ENCODE results near the gene ALCAM. TPM values are rescaled to one million over a fixed set of nuclear protein-coding genes. Genes with fewer than 3 reads are reported as not detected.

The ALCAM gene
- total RNA-seq, 1 donor from 2014 or later, result 12.7 TPM

DNA sequence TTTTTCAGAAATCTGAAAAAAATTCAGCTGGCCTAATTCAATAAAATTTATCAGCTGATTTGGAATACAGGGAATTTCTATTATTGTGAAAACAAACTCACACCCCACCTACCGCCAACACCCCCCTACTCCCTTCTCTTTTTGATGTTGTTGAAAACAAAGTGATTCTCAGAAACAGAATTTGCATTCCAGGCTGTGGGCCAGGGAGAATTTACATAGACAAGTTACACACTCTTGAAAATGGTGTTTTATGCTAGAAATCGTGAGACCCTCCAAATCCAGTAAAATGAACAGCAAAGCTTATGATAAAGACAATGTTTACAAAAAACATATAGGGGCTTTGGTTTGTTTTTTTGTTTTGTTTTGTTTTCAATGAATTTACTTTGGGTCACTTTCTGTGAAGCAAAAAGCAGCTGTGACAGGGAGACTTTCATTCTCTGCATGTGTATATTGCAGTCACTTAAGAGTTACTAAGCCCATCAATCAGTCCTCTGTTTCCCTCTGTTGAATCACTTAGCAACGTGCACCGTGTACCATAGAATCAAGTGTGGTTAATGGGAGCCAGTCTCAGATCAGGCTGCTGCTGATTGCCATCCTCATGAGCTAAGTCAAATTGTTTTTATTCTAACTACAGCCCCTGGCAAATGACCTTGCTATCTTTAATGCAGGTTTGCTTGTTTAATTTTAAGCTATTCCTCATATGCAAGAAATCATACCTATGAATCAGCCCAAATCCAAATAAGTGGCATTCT lies 159.8 kb downstream of the ALCAM start:
- intact Hi-C loops (cut with micrococcal nuclease), result no loop called here

GRCh38 chr3:105527535-105527934 lies 160.8 kb downstream of the ALCAM start:
- intact Hi-C loops (cut with micrococcal nuclease), result no loop called here

DNA sequence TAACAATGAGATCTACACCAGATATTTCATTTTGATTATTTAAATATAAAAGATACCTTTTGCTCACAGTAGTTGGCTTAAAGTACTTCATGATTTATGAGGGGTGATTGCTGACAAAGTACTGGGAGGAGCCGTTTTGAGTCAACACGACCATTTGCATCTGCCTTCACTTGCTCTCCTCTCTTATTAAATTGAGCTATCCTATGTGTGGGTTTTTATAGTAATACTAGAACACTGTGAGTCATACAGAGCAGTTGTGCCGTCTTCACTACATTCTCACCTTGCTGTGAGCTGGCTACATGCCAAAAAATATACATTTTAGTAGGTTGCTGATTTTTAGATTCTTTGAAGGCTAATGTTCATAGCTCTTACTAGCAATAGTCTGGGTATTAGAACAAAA lies 161.2 kb downstream of the ALCAM start:
- intact Hi-C loops (cut with micrococcal nuclease), result no loop called here

DNA sequence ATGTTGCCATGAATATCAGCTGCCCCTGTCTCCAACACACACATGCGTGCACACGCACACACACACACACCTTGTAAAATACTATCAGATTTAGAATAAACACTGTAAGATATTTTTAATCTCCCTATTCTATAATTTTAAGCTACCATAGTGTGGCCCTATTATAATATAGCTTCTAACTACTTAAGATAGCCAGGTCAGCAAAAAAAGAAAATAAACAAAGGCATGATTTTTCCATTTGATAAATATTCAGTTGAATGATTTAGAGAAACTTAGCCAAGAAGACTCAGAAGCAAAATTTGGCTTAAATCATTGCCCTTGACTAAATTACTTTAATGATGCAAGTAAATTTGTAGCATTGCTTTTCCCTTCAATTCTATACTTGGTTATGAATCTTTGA lies 162.2 kb downstream of the ALCAM start:
- intact Hi-C loops (cut with micrococcal nuclease), result no loop called here

DNA sequence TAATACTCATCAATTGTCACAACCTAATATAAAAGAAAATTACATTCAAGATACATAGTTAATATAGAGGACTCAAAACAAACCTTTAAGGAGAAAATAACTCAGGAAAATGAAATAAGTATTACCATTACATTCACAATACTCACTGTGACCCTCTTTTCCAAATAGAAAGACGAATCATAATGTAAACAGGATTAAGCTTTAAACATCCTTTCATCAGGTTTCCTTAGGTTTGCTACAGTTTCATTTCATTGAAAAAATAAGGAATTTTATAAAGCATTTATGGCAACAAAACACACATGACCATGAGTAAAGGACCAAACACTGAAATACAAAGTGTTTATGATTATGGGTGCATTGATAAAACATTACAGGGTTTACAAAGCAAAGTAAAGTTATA lies 162.7 kb downstream of the ALCAM start:
- intact Hi-C loops (cut with micrococcal nuclease), result no loop called here

- intact Hi-C loops (cut with micrococcal nuclease), result no loop called here
These were observed 165.5 kb downstream of the ALCAM start for GRCh38 chr3:105532251-105532650.

DNA sequence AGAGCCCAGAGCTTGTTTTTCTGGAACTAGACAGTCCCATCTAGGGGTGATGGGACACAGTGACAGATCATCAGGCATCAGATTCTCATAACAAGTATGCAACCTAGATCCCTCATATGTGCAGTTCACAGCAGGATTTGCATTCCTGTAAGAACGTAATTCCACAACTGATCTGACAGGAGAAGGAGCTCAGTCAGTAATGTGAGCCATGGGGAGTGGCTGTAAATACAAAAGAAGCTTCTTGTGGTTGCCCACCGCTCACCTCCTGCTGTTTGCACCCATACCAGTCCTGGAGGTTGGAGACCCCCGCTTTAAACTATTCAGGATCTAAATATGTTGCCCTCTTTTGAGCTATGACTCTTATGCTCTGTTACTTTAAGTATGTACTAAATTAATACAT lies 167.3 kb downstream of the ALCAM start:
- intact Hi-C loops (cut with micrococcal nuclease), result no loop called here

DNA sequence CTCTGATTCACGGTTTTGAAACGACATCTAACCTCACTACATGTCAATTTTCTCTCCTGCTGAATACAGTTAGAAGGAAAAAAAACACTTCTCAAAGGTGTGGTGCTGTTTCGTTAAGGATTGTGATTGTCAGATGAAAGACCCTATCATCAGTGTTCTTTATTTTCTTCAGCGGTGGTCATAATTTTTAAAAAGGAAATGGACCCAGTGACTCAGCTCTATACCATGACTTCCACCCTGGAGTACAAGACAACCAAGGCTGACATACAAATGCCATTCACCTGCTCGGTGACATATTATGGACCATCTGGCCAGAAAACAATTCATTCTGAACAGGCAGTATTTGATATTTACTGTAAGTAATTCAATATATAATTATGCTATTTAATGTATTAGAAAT lies 167.8 kb downstream of the ALCAM start:
- intact Hi-C loops (cut with micrococcal nuclease), result no loop called here

- intact Hi-C loops (cut with micrococcal nuclease), result no loop called here
These were observed 170.8 kb downstream of the ALCAM start for GRCh38 chr3:105537371-105538080.

GRCh38 chr3:105538483-105538882 lies 171.8 kb downstream of the ALCAM start:
- intact Hi-C loops (cut with micrococcal nuclease), result no loop called here

DNA sequence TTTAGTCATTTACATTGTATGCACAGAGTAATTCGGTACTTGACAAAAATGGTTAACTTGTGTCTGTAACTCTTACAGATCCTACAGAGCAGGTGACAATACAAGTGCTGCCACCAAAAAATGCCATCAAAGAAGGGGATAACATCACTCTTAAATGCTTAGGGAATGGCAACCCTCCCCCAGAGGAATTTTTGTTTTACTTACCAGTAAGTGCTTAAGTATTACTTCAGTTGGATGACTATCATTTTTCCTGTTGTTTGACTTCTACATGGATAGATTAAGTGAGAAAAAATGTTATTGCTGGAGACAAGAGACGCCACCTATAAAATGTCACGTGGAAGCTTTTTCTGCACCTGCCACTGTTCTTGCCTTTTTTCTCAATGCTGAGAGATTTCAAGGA lies 173.2 kb downstream of the ALCAM start:
- intact Hi-C loops (cut with micrococcal nuclease), result no loop called here

DNA sequence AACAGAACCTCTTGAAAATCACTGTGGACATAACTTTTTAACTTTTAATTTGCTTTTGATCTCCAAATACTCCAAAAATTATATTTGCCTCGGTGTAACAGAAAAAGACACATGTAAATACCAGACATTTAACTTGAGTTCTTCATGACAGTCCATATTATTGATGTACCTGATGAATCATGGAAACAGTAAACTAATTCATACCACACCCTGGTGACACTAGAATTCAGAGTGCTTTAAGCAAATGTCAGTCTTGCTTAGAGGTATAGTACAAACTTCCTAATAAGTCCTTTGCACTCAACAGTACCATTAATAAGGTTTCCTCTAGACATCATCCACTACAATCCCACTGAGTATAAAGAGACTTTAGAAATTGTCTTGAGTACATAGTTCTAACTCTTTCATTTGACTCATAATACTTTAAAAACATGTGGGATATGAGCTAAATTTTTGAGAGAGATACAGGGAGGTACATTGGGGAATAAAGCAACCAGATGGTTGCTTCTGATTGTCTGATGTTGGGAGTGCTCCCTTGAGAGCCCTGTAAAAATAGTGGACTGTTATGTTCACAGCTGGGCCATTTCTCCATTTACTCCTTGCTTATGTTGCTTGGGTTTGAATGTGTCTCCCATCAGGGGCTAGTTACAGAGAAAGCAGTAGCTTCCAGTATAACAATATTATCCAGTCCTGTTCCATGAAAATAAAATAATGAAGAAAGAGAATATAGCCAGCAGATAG lies 175.7 kb downstream of the ALCAM start:
- intact Hi-C loops (cut with micrococcal nuclease), result no loop called here

DNA sequence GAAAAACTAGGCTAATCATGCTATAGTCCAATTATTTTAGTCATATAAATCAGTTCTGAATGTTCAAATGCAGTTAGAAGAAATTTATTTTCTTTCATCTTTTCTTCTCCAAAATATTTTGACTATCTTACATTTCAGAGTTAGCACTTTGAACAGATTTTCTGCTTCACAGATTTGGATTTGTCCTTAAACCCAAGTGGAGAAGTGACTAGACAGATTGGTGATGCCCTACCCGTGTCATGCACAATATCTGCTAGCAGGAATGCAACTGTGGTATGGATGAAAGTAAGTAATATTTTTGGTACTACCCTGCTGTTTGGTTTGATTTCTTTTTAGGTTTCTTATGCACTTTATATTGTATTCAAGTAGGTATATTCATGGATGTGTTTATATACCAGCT lies 178.3 kb downstream of the ALCAM start:
- intact Hi-C loops (cut with micrococcal nuclease), result no loop called here

DNA sequence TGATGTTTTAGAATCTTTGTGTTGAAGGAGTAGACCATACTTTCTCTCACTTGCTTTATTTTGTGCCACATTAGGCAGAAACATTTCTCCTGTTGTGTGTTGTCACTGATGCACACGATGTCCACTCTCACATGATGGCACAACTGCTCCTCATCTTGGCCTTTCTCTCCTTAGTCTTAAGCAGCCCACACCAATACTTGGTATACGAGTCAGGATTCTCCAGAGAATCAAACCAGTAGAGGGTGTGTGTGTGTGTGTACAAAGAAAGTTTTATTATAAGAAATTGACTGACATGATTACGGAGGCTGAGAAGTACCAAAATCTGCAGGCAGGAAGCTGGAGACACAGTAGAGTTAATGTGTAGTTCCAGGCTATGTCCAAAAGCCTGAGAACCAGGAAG lies 187.1 kb downstream of the ALCAM start:
- intact Hi-C loops (cut with micrococcal nuclease), result no loop called here

DNA sequence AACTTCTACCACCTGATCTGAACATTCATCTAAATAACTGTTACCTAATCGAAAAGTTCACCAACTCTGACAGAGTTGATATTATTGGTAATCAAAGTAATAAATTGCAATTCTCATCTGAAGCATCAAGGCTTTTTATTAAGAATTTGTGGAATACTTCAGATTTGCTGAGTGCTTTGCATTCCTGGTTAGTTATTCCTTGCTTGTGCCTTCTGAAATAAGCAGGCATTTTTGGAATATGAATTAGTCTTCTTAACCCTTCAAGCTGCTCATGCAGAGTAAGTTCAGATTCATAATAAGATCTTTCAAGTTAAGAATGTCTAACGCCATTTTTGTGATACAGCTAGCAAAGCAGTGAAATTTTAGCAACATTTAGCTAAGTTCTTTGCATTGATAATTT lies 188.5 kb downstream of the ALCAM start:
- intact Hi-C loops (cut with micrococcal nuclease), result no loop called here

DNA sequence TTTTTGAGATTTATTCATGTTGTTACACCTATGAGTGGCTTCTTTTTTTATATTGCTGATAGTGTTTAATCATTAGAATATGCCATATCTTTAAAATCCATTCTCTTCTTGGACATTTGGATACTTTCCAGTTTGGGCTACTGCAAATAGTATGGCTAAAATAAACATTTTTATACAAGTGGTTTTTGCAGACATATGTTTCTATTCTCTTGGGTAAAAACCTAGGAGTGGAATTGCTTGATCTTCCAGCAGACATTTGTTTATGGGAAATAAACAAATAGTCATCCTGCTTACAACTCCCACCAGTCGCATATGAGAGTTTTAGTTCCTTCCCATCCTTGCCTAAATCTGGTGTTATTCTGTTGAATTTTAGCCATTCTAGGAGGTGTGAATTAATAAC lies 193.1 kb downstream of the ALCAM start:
- intact Hi-C loops (cut with micrococcal nuclease), result no loop called here

- intact Hi-C loops (cut with micrococcal nuclease), result no loop called here
These were observed 195.2 kb downstream of the ALCAM start for GRCh38 chr3:105561876-105562275.

DNA sequence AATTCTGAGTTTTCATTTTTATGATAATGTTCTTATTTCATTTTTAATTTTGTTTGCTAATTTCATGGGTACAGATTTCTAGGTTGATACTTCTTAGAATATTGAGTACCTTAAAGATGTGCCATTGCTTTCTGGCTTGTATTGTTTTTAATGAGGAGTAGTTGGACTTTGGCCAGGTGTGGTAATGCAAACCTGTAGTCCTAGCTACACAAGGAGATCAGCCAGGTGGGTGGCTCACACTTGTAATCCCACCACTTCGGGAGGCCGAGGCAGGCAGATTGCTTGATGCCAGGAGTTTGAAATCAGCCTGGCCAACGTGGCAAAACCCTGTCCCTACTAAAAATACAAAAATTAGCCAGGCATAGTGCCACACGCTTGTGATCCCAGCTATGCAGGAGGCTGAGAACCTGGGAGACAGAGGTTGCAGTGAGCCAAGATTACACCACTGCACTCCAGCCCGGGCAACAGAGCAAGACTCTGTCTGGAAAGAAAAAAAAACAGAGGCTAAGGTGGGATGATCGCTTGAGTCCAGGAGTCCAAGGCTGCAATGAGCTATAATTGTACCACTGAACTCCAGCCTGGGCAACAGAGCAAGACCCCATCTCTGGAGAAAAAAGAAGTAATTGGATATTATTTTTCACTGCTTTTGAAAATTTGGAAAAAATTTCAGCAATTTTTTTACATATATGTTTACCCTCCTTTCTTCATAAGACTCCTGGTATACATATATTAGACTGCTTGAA lies 198.0 kb downstream of the ALCAM start:
- intact Hi-C loops (cut with micrococcal nuclease), result no loop called here

DNA sequence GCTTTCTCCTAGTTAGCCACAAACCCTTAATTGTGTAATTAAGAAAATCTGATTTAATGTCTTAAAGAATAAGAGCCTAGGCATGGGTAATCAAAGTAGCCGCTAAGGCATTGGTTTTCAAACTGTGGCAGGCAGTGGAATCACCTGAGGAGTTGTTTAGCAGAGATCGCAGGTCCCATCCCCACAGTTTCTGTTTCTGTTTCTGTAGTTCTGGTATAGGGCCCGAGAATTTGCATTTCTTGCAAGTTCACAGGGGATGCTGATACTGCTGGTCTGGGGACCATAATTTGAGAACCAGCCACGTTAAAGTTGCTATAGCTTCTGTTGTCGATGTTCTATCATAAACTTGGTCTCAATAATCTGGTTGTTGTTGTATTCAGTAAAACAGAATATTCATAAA lies 204.3 kb downstream of the ALCAM start:
- intact Hi-C loops (cut with micrococcal nuclease), result no loop called here

- intact Hi-C loops (cut with micrococcal nuclease), result no loop called here
These were observed 205.8 kb downstream of the ALCAM start for GRCh38 chr3:105572501-105572900.

GRCh38 chr3:105579439-105579838 lies 212.7 kb downstream of the ALCAM start:
- intact Hi-C loops (cut with micrococcal nuclease), result no loop called here
